AG04450 (cell line): ENCODE data around the gene MSH3. TPM values are rescaled to one million over a fixed set of nuclear protein-coding genes. Genes with fewer than 3 reads are reported as not detected.

ENCODE experiments used
- CTCF ChIA-PET: fragments of 300-600, 350-600 bp; formaldehyde crosslinking; extraction: SDS; loops from one replicate; lab custom pipeline; 2022; ENCODE audit warnings: antibody characterized with exemption, inconsistent platforms; lab: Charles Lee
- POLR2A ChIA-PET: fragments of 350-600 bp; formaldehyde crosslinking; extraction: SDS; loops from one replicate; lab custom pipeline; 2021; ENCODE audit warnings: antibody characterized with exemption, inconsistent platforms; lab: Yijun Ruan, JAX
- DNase-seq: peaks from one replicate; pipeline ENCODE4 v3.0.0-alpha.2; 2011; ENCODE audit warnings: low read depth, low spot score
- H3K27ac ChIP-seq: one replicate; pipeline ENCODE4 v1.5.1; 2012; ENCODE audit warnings: low read depth, low read length, control low read depth
- H3K27me3 ChIP-seq: one replicate; pipeline ENCODE4 v1.6.0; 2012; ENCODE audit warnings: low read length; ENCODE audit not compliant: control insufficient read depth, insufficient read depth
- H3K4me3 ChIP-seq: 2 replicates; pipeline ENCODE4 v1.5.1; 2011; ENCODE audit warnings: mild to moderate bottlenecking, low read depth, low read length, control low read depth
- H3K9me3 ChIP-seq: 2 replicates; pipeline ENCODE4 v1.5.1; 2012; ENCODE audit warnings: low read length; ENCODE audit not compliant: control insufficient read depth, insufficient read depth
- polyA plus RNA-seq: library from polyadenylated mRNA; depleted of rRNA; stranded (reverse); fragments of >200 nt; gene quantifications from 2 replicates; pipeline ENCODE4 v1.2.3, GENCODE V29; 2011
- TF ChIP-seq, protein P1 (sequence below): IDR thresholded peaks from 2 replicates; pipeline ENCODE4 v1.5.1; 2011; ENCODE audit warnings: low read depth, low read length, control low read depth, inconsistent platforms

The MSH3 gene
- polyA plus RNA-seq, 1 experiment = 10.8 TPM

DNA sequence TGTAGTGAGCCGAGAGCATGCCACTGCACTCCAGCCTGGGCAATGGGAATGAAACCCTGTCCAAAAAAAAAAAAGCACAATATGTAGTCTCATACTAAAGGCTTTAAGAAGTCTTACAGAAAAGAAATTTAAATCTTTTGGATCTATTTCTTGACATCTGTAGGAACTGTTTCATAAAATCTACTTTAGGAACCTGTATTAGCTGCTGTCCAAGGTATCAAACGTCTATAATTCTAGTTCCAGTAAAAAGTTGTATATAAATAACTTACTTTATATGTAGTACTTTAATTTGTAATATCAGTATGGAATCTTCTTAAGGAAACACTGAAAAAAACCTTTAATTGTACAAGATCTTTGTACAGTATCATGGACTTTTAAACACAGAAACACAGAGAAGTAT lies 199.0 kb downstream of the MSH3 start:
- CTCF ChIA-PET = interaction anchor here (0.9 kb wide), 1 partner anchor 342 kb away, joined by 4 read pairs; no protein-coding TSS in a partner anchor

GRCh38 chr5:80854583-80854982 lies 200.1 kb downstream of the MSH3 start:
- no peaks in the 10 kb centered on the region for H3K27me3 ChIP-seq
- no peak overlapping the region for H3K4me3 ChIP-seq
- CTCF ChIA-PET = no interaction called here
- TF ChIP-seq, protein P1, sequence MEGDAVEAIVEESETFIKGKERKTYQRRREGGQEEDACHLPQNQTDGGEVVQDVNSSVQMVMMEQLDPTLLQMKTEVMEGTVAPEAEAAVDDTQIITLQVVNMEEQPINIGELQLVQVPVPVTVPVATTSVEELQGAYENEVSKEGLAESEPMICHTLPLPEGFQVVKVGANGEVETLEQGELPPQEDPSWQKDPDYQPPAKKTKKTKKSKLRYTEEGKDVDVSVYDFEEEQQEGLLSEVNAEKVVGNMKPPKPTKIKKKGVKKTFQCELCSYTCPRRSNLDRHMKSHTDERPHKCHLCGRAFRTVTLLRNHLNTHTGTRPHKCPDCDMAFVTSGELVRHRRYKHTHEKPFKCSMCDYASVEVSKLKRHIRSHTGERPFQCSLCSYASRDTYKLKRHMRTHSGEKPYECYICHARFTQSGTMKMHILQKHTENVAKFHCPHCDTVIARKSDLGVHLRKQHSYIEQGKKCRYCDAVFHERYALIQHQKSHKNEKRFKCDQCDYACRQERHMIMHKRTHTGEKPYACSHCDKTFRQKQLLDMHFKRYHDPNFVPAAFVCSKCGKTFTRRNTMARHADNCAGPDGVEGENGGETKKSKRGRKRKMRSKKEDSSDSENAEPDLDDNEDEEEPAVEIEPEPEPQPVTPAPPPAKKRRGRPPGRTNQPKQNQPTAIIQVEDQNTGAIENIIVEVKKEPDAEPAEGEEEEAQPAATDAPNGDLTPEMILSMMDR = no peak
- DNase-seq = no peak
- no peak overlapping the region for H3K27ac ChIP-seq
- peaks cover 6% of the 10 kb centered on the region for H3K9me3 ChIP-seq
- POLR2A ChIA-PET = no interaction called here

More for the DNA sequence above, 199.0 kb downstream of the MSH3 start:
- Histone ChIP-seq H3K9me3 (peaks cover 9% of the 10 kb centered on the region), H3K27me3 (no peaks in the 10 kb centered on the region), H3K4me3 (no peak overlapping the region), H3K27ac (no peak overlapping the region)
- TF ChIP-seq, protein P1 = no peak
- DNase-seq = no peak
- POLR2A ChIA-PET = no interaction called here

- Histone ChIP-seq H3K4me3 (no peak overlapping the region), H3K9me3 (no peaks in the 10 kb centered on the region), H3K27ac (no peak overlapping the region), H3K27me3 (no peaks in the 10 kb centered on the region)
- TF ChIP-seq, protein P1 = no peak
- DNase-seq = peak; percentile 21
- ChIA-PET POLR2A (interaction anchor here (1.2 kb wide), 1 partner anchor 72 kb away, joined by 3 read pairs; no protein-coding TSS in a partner anchor), CTCF (interaction anchor here (0.6 kb wide), 1 partner anchor 546 kb away, joined by 3 read pairs; no protein-coding TSS in a partner anchor)
These were observed 206.6 kb downstream of the MSH3 start for GRCh38 chr5:80860924-80861613.

DNA sequence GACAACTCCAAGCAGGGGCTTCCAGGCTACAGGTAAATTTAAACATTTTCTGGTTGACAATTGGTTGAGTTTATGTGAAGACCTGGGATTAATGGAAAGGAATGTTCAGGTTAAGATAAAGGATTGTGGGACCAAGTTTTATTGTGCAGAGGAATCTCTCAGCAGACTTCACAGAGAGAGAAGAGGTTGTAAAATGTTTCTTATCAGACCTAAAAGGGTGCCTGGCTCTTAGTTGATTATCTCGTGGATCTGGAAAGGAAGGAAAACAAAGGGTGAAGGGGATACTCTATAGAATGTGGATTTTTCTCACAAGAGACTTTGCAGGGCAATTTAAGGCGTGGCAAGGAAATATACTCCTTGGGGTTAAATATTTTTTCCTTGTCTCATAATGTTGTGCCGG lies 209.3 kb downstream of the MSH3 start:
- Histone ChIP-seq H3K9me3 (no peaks in the 10 kb centered on the region), H3K27me3 (no peaks in the 10 kb centered on the region), H3K4me3 (no peak overlapping the region), H3K27ac (no peak overlapping the region)
- no peak for DNase-seq
- ChIA-PET POLR2A (no interaction called here), CTCF (no interaction called here)
- TF ChIP-seq, protein P1 = no peak

GRCh38 chr5:80864109-80864508 lies 209.7 kb downstream of the MSH3 start:
- POLR2A ChIA-PET = no interaction called here

More at GRCh38 chr5:80864109-80864508, 209.7 kb downstream of the MSH3 start:
- no peaks in the 10 kb centered on the region for H3K9me3 ChIP-seq
- no peak for DNase-seq
- no peak overlapping the region for H3K27ac ChIP-seq
- no peaks in the 10 kb centered on the region for H3K27me3 ChIP-seq
- TF ChIP-seq, protein P1 = no peak
- CTCF ChIA-PET = no interaction called here
- no peak overlapping the region for H3K4me3 ChIP-seq
